HG03045 (cell line): ENCODE measurements around the gene NTN1.
"Not testable (repeated sequence)": the region's sequence is repeated elsewhere in the genome, so short reads cannot be mapped to it uniquely, and the experiment has no call there.

ENCODE experiments used
- ATAC-seq: cut with Tn5 transposase; IDR thresholded peaks from one replicate; pipeline ENCODE4 v1.9.1; 2021; ENCODE audit warnings: mild to moderate bottlenecking, moderate library complexity; ENCODE audit not compliant: unreplicated experiment

NTN1 gene

DNA sequence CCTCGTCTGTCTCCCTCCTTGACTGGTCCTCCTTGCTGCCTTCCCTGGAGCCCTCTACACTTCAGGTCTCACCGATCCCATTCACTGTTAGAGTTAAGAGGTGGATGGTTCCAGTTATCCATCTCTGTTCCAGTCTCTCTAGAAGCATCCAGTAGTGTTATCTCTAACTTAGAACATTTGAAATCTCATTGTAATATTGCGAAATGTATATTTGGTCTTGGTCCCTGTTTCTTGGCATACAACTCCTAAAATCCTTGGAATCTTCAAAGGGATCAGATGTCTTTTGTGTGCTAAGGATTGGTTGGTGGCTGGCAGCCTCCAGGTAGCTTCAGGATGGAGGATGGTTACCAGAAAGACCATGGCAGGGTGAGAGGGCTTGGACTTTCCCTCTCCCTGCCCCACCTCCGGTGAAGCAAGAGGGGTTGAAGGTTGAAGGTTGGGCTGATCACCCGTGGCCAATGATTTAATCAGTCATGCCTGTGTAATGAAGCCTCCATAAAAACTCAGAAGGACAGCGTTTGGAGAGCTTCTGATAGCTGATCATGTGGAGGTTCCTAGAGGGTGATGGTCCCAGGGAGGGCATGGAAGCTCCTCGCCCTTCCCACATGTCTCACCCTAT is 59.1 kb downstream of the NTN1 start:
- no peak for ATAC-seq

DNA sequence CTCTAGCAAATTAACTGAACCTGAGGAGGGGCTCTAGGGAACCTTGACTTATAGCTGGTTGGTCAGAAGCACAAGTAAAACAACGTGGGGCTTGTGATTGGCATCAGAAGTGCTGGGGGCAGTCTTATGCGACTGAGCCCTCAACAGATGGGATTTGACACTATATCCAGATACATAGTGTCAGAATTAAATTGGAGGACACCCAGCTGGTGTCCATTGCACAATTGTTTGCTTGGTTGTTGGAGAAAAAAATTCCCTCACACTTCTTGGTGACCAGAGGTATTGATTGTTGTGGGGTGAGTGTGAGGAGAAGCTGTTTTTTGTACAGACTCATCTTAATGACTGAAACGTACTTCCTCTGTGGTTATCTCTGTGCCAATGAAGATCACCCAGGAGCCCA is 59.7 kb downstream of the NTN1 start:
- no peak for ATAC-seq

DNA sequence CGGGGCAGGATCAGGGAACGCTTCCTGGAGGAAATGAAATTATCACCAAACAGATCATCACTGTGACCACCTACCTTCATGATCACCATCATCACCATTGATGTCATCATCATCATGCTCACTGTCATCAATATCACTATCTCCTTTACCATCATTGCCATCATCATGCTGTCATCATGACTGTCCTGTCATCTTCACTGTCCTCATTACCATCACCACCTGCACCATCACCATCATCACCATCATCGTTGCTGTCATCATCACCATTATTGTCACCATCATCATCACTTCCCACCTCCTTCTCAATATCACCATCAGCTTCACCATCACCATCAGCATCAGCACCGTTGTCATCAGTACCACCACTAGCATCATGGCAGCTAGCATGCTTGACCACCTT is 65.3 kb downstream of the NTN1 start:
- no peak for ATAC-seq

DNA sequence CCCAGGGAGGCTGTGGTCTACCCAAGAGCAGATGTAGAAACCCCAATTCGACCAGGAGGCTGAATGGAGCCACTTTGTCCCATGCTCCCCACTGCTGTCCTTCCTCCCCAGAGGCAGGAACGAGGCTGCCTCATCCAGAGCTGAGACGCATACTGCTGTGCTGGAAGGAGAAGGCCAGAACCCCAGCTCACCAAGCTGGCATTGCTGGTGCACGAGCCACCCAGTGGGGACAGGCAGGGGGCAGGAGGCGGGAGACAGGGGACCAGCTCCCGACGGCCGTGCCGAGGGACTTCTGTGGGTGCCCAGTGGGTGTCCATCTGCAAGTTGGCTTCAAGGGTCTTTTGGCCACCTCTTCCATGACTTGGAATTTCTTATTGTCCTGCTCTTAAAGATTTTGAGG is 66.6 kb downstream of the NTN1 start:
- ATAC-seq = no peak

DNA sequence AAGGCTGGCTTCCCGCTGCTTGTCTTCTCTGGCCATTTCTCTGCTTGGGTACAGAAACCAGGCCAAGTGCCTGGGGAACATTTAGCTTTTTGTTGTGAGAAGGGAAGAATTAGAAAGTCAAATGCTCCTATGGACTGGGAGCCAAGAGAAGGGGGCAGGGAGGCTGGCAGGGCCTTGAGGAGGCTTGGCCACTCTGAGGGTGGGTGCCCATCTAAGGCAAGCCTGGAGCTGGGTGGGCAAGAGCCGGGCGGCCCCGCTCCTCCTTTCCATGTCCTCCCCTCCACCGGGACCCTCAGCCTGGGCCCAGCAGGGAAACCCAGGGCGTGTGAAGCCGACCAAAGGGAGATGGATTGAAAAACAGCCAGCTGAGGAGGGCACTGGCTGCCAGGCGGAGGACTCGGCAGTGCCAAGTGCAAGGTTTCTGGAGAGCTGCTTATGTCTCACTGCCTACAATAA is 69.4 kb downstream of the NTN1 start:
- ATAC-seq = no peak

DNA sequence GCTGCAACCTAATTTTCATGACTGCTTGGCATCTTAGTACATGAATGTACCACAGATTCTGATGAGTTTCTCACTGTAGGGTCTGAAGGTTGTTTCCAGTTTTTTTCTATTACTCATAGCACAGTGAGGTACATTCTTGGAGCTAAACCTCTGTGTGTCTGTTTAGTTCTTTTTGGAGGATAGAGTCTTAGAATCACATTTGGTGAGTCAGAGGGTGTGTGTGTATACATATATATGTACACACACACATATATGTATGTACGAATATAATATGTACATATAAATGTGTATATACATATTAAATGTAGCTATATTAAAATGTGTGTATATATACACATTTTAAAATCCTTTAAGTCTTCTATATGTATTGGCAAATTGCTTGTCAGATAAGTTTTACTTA is 72.9 kb downstream of the NTN1 start:
- no peak for ATAC-seq

DNA sequence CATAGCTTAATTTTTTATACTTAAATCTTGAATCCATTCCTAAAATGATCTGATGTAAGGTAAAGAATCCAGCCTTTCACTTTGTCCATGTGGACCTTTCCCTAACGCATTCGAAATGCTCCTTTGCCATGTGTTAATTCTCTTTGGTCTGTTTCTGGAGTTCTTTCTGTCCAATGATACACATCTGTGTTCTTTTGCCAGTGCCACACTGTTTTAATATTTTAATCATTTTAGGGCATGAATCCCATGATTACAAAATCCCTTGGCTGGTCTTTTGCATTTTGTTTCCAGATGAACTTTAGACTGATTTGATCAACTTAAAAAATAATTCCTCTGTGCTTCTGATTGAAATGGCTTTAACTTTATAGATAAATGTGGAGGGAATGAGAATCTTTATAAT is 74.1 kb downstream of the NTN1 start:
- no peak for ATAC-seq

DNA sequence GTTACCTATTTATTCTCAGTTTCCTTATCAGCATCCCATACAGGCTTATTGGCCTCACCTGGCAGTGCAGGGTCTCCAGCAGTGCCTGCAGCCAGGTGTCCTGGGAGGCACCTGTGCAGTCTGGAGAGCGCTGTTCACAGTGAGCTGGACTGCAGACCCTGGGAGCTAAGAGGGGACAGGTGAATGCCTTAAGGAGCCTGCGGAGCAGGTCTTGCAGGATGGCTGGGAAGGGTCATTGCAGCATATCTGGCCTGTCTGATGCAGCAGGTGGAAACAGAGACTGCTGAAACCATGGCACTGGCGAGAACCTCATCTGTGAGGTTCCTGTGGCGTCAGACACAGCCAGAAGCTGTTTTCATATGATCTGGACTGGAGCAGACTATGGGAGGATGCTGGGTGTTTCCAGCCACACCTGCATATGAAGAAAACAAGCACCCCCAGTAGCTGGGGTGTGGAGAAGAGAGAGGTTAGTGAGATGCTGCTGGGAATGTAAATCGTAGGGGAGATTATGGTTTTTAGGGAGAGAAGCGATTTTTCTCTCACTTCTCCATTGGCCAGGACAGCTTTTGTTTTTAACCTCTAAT is 77.0 kb downstream of the NTN1 start:
- ATAC-seq = no peak

DNA sequence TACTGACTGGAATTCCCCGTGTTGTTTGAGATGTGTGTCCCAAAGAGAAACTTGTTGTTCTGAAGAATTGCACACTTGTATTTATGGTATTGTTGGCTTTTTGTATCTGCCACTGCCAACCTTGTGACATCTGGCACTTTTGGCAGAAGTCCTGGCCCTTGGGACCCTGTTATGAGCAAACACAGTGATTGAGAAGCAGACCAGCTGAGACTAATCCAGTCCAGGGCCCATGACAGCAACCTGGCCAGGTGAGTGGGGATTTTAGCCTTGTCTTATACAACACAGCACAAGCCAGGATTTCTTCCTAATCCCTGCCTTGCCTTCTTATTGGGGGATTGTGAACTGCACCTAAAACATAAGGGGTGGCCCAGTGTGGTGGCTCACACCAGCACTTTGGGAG is 80.0 kb downstream of the NTN1 start:
- ATAC-seq = no peak

DNA sequence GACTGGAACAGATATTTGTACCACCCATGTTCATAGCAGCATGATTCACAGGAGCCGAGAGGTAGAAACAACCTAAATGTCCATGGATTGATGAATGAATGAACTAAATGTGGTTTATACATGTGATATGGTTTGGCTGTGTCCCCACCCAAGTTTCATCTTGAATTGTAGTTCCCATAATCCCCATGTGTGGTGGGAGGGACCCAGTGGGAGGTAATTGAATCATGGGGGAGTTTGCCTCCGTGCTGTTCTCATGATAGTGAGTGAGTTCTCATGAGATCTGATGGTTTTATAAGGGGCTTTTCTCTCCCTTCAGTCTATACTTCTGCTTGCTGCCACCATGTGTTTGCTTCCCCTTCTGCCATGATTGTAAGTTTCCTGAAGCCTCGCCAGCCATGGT is 81.9 kb downstream of the NTN1 start:
- not testable (repeated sequence) for ATAC-seq

DNA sequence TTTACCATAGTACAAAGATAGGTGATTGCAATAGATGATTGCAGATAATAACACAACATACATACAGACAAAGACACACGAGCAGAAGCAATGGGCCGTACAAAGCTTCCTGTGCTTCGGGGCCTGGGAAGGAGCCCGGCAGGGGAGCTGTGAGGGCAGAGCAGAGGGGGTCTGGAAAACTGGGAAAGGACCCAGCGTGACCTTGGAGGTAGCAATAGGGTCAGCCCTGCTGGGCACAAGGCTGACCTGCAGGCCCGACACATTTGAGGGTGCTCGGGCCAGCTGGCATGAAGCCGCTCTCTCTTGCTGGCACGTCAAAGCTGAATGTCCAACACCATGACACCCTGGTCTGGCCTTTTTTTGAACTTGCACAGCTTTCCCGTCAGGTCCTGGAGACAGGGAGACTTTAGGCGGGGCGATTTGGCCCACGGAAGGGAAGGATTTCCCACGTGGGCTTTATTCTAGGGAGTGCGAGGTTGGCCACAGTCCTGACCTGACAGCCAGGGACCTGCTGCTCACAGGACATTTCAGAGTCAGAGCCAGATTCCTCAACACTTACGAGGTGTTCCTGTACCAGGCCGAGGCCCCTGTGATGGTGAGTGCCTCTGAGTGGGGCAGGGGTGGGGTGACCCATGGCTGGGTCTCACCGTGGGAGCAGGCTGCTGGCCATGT is 83.2 kb downstream of the NTN1 start:
- ATAC-seq = no peak

DNA sequence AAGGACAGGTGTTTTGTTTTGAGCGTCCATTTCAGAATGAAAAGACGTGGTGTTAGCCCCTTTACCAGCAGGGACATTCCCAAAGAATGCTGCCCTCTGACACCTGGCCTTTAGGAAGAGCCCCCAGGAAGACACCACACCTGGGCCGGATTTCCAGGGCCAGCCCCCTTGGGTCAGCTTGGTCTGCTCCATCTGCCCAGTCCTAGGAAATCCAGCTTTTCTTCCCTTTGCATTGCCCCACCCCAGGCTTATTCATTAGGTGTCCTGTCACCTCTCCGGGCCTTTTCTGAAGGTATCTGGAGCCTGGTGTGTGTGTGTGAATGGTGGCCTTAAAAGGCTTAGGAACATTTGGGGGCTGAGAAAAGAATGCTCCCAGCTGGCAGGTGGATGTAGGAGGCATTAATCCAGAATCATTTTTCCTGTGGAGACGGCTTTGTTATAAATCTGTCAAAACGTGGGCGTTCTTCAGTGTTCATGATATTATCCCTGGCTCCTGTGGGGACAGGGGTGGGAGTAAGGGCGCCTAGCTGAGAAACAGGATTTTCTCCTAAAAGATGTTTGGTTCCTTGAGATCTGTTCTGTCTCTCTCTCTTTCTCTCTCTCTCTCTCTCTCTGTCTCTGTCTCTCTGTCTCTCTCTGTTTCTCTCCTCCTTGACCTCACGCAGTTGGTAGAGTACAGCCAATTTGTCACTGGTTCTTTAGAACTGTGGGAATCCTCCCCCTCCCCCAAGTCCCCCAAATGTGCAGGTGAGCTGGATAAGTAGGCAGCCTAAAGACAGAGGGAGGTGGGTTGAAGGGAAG is 84.0 kb downstream of the NTN1 start:
- no peak for ATAC-seq

DNA sequence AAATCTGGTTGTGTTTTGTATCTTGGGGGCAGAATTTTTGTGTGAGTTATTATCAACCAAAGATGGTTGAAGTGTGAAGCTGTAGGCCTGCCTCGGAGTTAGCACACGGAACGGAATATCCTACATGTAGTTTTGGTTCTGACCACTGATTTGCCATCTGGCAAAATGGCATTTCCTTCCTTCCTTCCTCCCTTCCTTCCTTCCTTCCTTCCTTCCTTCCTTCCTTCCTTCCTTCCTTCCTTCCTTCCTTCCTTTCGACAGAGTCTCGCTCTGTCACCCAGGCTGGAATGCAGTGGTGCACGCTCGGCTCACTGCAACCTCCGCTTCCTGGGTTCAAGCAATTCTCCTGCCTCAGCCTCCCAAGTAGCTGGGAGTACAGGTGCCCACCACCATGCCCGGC is 85.0 kb downstream of the NTN1 start:
- ATAC-seq = not testable (repeated sequence)

DNA sequence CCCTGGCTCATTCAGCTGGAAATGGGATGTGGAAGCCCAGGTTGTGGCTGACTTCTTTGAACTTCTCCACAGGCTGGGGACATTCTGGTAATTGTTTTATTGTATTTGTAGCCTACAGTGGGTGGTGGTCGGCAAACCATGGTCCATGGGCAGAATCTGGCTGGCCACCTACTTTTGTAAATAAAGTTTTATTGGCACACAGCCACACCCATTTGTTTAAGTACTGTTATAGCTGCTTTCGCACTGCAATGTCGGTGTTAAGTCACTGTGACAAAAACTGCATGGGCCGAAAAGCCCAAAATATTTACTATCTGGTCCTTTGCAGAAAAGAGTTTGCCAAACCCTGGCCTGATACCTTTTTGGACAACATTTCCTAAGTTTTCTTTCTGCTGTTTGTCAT is 86.2 kb downstream of the NTN1 start:
- no peak for ATAC-seq

DNA sequence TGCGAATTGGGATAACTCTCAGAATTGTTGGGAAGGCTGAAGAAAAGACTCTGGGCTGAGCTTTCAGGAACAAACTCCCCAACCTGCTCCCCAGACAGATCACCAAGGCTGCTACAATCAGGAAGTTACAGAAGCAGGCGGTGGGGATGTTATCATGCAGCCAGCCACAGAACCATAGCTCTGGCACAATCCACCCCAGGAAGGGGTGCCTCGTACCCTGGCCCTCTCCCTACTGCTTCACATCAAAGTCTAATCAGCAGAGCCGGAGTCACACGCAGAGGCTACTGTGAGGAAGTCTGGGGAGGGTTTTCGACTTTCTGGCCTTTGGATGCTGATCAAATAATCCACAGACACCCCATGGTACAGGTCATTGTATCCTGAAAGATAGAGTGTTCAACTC is 86.8 kb downstream of the NTN1 start:
- no peak for ATAC-seq

DNA sequence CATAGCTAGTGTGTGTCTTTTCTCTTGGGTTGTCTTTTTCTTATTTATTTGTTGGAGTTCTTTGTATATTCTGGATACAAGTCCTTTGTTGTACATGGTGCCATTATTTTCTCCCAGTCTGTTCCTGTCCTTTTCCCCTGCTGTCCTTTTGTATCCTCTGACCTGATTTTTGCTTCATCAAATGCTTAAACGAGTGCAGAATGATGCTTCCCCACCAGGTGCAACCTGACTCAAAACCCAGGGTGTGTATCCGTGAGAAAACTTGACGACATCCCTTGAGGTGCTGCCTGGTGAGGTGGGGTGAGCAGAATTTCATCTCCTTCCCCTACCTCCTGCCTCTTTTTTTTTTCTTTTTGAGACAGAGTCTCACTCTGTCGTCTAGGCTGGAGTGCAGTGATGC is 88.6 kb downstream of the NTN1 start:
- no peak for ATAC-seq

DNA sequence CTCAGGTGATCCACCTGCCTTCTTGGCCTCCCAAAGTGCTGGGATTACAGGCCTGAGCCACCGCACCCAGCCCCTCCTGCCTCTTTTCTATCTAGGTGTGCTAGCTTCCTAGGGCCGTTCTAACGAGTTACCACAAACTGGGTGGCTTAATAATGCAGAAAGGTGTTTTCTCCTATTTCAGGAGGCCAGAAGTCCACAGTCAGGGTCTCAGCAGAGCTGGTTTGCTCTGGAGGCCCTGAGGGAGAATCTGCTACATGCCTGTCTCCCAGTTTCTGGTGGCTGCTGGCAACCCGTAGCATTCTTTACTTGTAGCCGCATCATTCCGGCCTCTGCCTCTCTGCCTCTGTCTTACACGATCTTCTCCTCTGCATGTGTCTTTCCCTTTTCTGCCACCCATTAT is 89.2 kb downstream of the NTN1 start:
- ATAC-seq = no peak

DNA sequence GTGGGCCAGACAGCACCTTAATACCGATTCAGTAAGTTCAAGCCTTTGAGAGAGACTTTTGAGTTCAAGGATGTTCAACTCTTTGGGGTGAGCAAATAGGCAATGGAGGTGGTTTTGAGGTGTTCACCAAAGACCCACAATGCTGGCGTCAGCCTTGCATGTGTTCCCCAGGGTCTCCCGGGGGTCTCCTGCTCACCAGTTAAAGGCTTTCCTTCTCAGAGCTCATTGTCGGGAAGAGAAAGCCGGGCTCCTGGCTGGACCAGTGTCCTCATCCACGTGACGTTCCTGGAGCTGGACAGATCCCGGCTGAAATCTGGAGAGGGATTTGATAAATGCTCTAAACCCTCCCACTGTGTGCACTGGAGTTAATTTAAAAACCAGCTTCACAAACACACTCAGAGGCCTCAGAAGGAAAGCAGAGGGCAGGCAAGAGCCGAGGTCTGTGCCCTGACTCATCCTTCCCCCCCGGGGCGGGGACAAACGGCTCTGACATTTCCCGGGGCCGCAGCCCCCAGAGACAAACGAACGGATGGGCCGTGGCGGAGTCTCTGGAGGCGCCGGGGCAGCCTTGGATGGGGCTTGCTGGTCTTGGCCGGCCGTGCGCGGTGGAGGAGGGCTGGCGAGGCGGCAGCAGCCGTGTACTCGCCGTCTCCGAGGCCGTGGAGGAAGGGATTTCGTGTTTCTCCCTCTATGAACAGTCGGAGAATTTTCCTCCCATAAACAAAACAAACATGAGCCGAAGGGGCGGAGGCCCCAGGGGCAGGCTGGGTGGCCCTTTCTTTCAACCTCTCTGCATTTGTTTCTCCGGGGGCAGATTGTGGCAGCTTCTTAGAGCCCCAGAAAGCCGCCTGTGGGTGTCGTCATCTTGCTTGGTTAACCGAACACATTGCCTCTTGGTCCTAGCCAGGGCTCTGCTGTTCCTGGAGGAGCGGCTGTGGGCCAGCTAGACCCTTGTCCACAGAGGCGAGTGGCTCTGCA is 94.2 kb downstream of the NTN1 start:
- ATAC-seq = no peak

DNA sequence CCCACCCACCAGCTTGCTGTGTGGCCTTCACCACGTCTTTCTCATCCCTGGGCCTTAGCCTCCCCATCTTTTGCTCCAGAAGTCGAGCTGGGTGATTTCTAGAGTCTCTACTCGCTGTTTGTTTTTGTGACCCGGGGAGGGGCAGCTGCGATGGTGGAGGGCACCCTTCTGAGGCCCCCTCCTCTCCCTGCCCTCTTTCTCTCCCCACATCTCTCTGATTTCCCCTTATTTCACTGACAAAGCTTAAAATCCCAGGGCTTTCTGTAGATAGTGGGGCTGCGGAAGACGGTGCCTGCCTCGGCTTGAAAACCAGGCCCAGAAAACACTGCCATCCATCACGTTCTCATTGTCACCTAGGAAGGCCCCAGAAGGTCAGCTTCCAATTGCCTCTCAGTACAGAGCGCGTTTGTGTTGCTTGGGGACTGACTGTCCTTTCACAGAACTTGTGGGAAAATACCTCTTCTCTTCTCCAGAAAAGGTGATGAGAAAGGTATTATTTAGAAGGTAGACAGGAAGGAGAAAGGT is 95.1 kb downstream of the NTN1 start:
- no peak for ATAC-seq

DNA sequence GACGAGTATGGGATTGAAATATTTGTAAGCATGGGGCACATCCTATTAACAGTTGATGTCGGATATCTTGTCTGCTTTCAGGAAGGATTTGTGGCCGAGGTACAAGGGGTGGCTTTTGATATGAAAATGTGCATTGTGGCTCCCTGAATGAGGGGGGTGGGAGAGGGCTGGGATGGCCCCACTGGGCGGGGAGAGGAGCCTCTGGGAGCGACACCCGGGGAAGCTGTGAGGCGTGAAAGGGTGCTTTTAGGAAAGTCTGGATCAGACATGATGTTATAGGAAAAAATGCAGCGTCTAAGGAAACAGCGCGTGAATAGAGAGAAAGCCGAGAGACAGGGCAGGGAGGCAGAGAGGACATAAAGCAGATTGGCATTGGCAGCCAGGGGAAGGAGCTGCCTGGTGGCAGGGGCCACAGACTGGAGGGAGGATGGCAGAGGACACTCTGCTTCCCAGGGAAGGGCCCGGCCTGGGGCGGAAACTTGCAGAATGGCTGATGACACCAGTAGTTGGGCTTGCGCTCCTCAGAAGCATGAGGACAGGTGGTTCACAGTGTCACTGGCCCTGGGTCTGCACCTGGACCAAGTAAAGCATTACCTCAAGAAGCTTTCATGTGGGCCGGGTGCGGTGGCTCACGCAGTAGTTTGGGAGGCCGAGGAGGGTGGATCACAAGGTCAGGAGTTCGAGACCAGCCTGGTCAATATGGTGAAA is 95.7 kb downstream of the NTN1 start:
- no peak for ATAC-seq
